ENCODE data around the gene ASB4. TPM values are rescaled to one million over a fixed set of nuclear protein-coding genes. Genes with fewer than 3 reads are reported as not detected.
"Not testable (repeated sequence)": the region's sequence is repeated elsewhere in the genome, so short reads cannot be mapped to it uniquely, and the experiment has no call there.

Gene ASB4
- total RNA-seq, 2 experiments from 2014 or later = not detected

- ChIA-PET CTCF (interaction anchor here (0.9 to 1.5 kb wide), 2 partner anchors 17 to 36 kb away, joined by 3 to 5 read pairs; no protein-coding TSS in a partner anchor), POLR2A (no interaction called here)
- TF ChIP-seq, protein P1, sequence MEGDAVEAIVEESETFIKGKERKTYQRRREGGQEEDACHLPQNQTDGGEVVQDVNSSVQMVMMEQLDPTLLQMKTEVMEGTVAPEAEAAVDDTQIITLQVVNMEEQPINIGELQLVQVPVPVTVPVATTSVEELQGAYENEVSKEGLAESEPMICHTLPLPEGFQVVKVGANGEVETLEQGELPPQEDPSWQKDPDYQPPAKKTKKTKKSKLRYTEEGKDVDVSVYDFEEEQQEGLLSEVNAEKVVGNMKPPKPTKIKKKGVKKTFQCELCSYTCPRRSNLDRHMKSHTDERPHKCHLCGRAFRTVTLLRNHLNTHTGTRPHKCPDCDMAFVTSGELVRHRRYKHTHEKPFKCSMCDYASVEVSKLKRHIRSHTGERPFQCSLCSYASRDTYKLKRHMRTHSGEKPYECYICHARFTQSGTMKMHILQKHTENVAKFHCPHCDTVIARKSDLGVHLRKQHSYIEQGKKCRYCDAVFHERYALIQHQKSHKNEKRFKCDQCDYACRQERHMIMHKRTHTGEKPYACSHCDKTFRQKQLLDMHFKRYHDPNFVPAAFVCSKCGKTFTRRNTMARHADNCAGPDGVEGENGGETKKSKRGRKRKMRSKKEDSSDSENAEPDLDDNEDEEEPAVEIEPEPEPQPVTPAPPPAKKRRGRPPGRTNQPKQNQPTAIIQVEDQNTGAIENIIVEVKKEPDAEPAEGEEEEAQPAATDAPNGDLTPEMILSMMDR (IDR thresholded peaks at IDR 0.05) = no peak
- DNase-seq = no peak
- H3K36me3 Mint-ChIP-seq (ENCODE audit: low read depth) = no peaks in the 10 kb centered on the region
- H3K4me3 Mint-ChIP-seq = no peak overlapping the region
- H3K27me3 Mint-ChIP-seq = peaks cover 5% of the 10 kb centered on the region
- no peaks in the 10 kb centered on the region for H3K4me1 Mint-ChIP-seq (ENCODE audit: low read depth)
- no peaks in the 10 kb centered on the region for H3K9me3 Mint-ChIP-seq
- intact Hi-C loops (cut with micrococcal nuclease) = no loop called here
- H3K27ac Mint-ChIP-seq = no peak overlapping the region
- ATAC-seq = no peak
These were observed 61.9 kb downstream of the ASB4 start for GRCh38 chr7:95547361-95548348.

GRCh38 chr7:95549818-95550529 is 64.2 kb downstream of the ASB4 start:
- ChIA-PET CTCF (no interaction called here), POLR2A (no interaction called here)
- TF ChIP-seq, protein P1 (IDR thresholded peaks at IDR 0.05) = no peak
- Mint-ChIP-seq H3K4me1 (ENCODE audit: low read depth) (no peaks in the 10 kb centered on the region), H3K27ac (no peak overlapping the region), H3K9me3 (no peaks in the 10 kb centered on the region), H3K27me3 (peaks cover 5% of the 10 kb centered on the region), H3K36me3 (ENCODE audit: low read depth) (no peaks in the 10 kb centered on the region), H3K4me3 (no peak overlapping the region)
- DNase-seq (no peak), ATAC-seq (no peak)
- intact Hi-C loops (cut with micrococcal nuclease) = no loop called here

GRCh38 chr7:95550546-95550945 is 64.8 kb downstream of the ASB4 start:
- H3K36me3 Mint-ChIP-seq (ENCODE audit: low read depth) = no peaks in the 10 kb centered on the region
- DNase-seq = no peak
- H3K4me1 Mint-ChIP-seq (ENCODE audit: low read depth) = no peaks in the 10 kb centered on the region
- no peak overlapping the region for H3K27ac Mint-ChIP-seq
- ChIA-PET CTCF (no interaction called here), POLR2A (no interaction called here)
- ATAC-seq = no peak
- peaks cover 4% of the 10 kb centered on the region for H3K27me3 Mint-ChIP-seq
- intact Hi-C loops (cut with micrococcal nuclease) = no loop called here
- H3K9me3 Mint-ChIP-seq = no peaks in the 10 kb centered on the region
- H3K4me3 Mint-ChIP-seq = no peak overlapping the region
- TF ChIP-seq, protein P1 (IDR thresholded peaks at IDR 0.05) = no peak

- H3K4me1 Mint-ChIP-seq (ENCODE audit: low read depth); H3K4me3 Mint-ChIP-seq; H3K36me3 Mint-ChIP-seq (ENCODE audit: low read depth); H3K27ac Mint-ChIP-seq; DNase-seq; H3K27me3 Mint-ChIP-seq; H3K9me3 Mint-ChIP-seq; intact Hi-C loops (cut with micrococcal nuclease); ATAC-seq; POLR2A ChIA-PET: not testable (repeated sequence)
- CTCF ChIA-PET = interaction anchor here (1.1 kb wide), 1 partner anchor 16 kb away, joined by 3 read pairs; no protein-coding TSS in a partner anchor
These were observed 66.5 kb downstream of the ASB4 start for GRCh38 chr7:95552010-95552926.

GRCh38 chr7:95553939-95554338 is 68.2 kb downstream of the ASB4 start:
- Mint-ChIP-seq H3K27ac (no peak overlapping the region), H3K36me3 (ENCODE audit: low read depth) (no peaks in the 10 kb centered on the region), H3K27me3 (peaks cover 4% of the 10 kb centered on the region), H3K9me3 (no peaks in the 10 kb centered on the region), H3K4me1 (ENCODE audit: low read depth) (no peaks in the 10 kb centered on the region), H3K4me3 (no peak overlapping the region)
- TF ChIP-seq, protein P1 (IDR thresholded peaks at IDR 0.05) = no peak
- DNase-seq (no peak), ATAC-seq (no peak)
- POLR2A ChIA-PET = no interaction called here
- intact Hi-C loops (cut with micrococcal nuclease) = no loop called here
- CTCF ChIA-PET = no interaction called here

Data from activated CD8-positive, alpha-beta T cell treated with anti-CD3 and anti-CD28 coated beads for 36 hours (primary cell).